CD4-positive, alpha-beta T cell (primary cell): Measurements from ENCODE around the gene MAPK8IP1. TPM values are rescaled to one million over a fixed set of nuclear protein-coding genes. Genes with fewer than 3 reads are reported as not detected.

Experiments
- ATAC-seq: fragments of 200-7000 bp; cut with Tn5 transposase; one replicate; pipeline ENCODE4 v1.10.0; 2022; ENCODE audit warnings: mild to moderate bottlenecking; ENCODE audit not compliant: poor library complexity
- CTCF ChIA-PET: fragments of 350-600 bp; sonication (Branson Sonifier 250); formaldehyde crosslinking; loops from one replicate; lab custom pipeline; 2021; ENCODE audit warnings: antibody characterized with exemption, inconsistent platforms; lab: Charles Lee
- POLR2A ChIA-PET: fragments of 350-600 bp; sonication (Branson Sonifier 250); formaldehyde crosslinking; loops from one replicate; lab custom pipeline; 2021; ENCODE audit warnings: antibody characterized with exemption, inconsistent platforms; lab: Charles Lee
- DNase-seq, 14 experiments: peaks; one replicate each; pipeline ENCODE4 v3.0.0-alpha.2; 2013 to 2020; ENCODE audit warnings: mixed read lengths in 2 of 14
- H3K27ac ChIP-seq, 2 donors: one replicate each; pipeline versions ENCODE4 v1.5.1 to v1.7.0; 2013; ENCODE audit warnings: low read length in 2 of 2, low read depth in 1 of 2, mild to moderate bottlenecking in 1 of 2
- H3K27me3 ChIP-seq, 2 experiments: 1 replicate in 1 of 2; 2 replicates in 1 of 2; pipeline versions ENCODE4 v1.6.1 to v1.7.0; 2013; ENCODE audit warnings: low read length in 2 of 2, control low read depth in 1 of 2, mild to moderate bottlenecking in 1 of 2, moderate library complexity in 1 of 2; ENCODE audit not compliant: insufficient read depth in 2 of 2, control insufficient read depth in 1 of 2
- H3K36me3 ChIP-seq: one replicate; pipeline ENCODE4 v1.6.1; 2013; ENCODE audit warnings: low read length, control low read depth; ENCODE audit not compliant: insufficient read depth
- H3K4me1 ChIP-seq: one replicate; pipeline ENCODE4 v1.6.1; 2013; ENCODE audit warnings: low read length, control low read depth; ENCODE audit not compliant: insufficient read depth
- H3K4me3 ChIP-seq: one replicate; pipeline ENCODE4 v1.5.1; 2013; ENCODE audit warnings: mild to moderate bottlenecking, low read length, moderate library complexity
- H3K9me3 ChIP-seq, 2 experiments: 1 replicate in 1 of 2; 2 replicates in 1 of 2; pipeline versions ENCODE4 v1.6.1 to v1.7.0; 2013; ENCODE audit warnings: low read length in 2 of 2, mild to moderate bottlenecking in 2 of 2, control low read depth in 1 of 2, moderate library complexity in 1 of 2; ENCODE audit not compliant: control insufficient read depth in 1 of 2, insufficient read depth in 1 of 2
- H3K27ac Mint-ChIP-seq: one replicate; pipeline ENCODE4 v1.8.0; 2020; ENCODE audit warnings: mixed read lengths
- H3K27me3 Mint-ChIP-seq: one replicate; pipeline ENCODE4 v1.8.0; 2021; ENCODE audit warnings: mixed read lengths
- H3K36me3 Mint-ChIP-seq: one replicate; pipeline ENCODE4 v1.8.0; 2021; ENCODE audit warnings: low read depth, mixed read lengths
- H3K4me1 Mint-ChIP-seq: one replicate; pipeline ENCODE4 v1.8.0; 2021; ENCODE audit warnings: low read depth, mixed read lengths
- H3K4me3 Mint-ChIP-seq: one replicate; pipeline ENCODE4 v1.8.0; 2020; ENCODE audit warnings: mild to moderate bottlenecking, mixed read lengths
- H3K9me3 Mint-ChIP-seq: one replicate; pipeline ENCODE4 v1.8.0; 2020; ENCODE audit warnings: mixed read lengths
- intact Hi-C, 2 experiments: fragments of 100-400 bp; cut with DNase I in 1 of 2; cut with micrococcal nuclease in 1 of 2; formaldehyde crosslinking; loops; one replicate each; pipeline versions ENCODE4 v1.15.1 to v1.9.0; 2023 to 2025; cut with DNase I, micrococcal nuclease
- total RNA-seq, 174 experiments: library from RNA in 2 of 174; stranded (reverse) in 2 of 174; gene quantifications; one replicate each; pipeline ENCODE4 v1.2.3 and lab custom pipeline; 2021 to 2026
- TF ChIP-seq, protein P1 (sequence below): fragments of 200-600 bp; IDR thresholded peaks from one replicate; pipeline ENCODE4 v1.8.0; 2022; ENCODE audit warnings: antibody characterized with exemption, mild to moderate bottlenecking

The MAPK8IP1 gene
- total RNA-seq, 2 experiments from 2014 or later: 2.3 to 2.4 TPM

DNA sequence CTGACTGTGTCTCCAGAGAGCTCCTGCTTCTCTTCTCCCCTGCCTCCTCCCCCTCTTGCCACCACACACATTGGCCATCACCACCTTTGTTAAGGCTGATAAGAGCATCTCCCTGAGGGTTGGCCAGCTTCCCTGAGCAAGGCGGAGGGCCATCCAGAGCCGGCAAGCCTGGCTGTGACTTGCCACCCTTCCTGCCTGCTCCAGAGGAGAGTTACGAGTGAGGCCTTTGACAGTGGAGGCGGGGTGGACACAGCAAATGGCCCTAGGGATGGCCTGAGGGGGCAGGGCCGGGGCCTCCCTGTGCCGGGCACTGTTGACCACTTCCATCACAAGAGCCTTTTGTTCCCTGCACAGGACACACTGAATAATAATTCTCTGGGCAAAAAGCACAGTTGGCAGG, 16.2 kb downstream of the MAPK8IP1 start:
- ATAC-seq (no peak), DNase-seq (no peak)
- ChIA-PET CTCF (no interaction called here), POLR2A (no interaction called here)
- Histone ChIP-seq H3K36me3 (no peaks in the 10 kb centered on the region), H3K4me1 (peaks cover 30% of the 10 kb centered on the region), H3K9me3 (peaks cover 0 to 7% of the 10 kb centered on the region in 2 experiments), H3K27me3 (peaks cover 31 to 37% of the 10 kb centered on the region in 2 experiments), H3K27ac (no peak overlapping the region), H3K4me3 (no peak overlapping the region)
- intact Hi-C loops: loop anchor here in 1 of 2 experiments (2.0 kb wide), 1 partner anchor 15 kb away; the partner anchor contains the start of gene PEX16
- peaks cover 18% of the 10 kb centered on the region for H3K4me1 Mint-ChIP-seq
- peak overlapping the region; percentile 42 for H3K4me3 Mint-ChIP-seq
- H3K36me3 Mint-ChIP-seq: no peaks in the 10 kb centered on the region
- H3K27ac Mint-ChIP-seq: no peak overlapping the region
- H3K27me3 Mint-ChIP-seq: peaks cover 39% of the 10 kb centered on the region
- H3K9me3 Mint-ChIP-seq: no peaks in the 10 kb centered on the region
- TF ChIP-seq, protein P1, sequence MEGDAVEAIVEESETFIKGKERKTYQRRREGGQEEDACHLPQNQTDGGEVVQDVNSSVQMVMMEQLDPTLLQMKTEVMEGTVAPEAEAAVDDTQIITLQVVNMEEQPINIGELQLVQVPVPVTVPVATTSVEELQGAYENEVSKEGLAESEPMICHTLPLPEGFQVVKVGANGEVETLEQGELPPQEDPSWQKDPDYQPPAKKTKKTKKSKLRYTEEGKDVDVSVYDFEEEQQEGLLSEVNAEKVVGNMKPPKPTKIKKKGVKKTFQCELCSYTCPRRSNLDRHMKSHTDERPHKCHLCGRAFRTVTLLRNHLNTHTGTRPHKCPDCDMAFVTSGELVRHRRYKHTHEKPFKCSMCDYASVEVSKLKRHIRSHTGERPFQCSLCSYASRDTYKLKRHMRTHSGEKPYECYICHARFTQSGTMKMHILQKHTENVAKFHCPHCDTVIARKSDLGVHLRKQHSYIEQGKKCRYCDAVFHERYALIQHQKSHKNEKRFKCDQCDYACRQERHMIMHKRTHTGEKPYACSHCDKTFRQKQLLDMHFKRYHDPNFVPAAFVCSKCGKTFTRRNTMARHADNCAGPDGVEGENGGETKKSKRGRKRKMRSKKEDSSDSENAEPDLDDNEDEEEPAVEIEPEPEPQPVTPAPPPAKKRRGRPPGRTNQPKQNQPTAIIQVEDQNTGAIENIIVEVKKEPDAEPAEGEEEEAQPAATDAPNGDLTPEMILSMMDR: no peak

DNA sequence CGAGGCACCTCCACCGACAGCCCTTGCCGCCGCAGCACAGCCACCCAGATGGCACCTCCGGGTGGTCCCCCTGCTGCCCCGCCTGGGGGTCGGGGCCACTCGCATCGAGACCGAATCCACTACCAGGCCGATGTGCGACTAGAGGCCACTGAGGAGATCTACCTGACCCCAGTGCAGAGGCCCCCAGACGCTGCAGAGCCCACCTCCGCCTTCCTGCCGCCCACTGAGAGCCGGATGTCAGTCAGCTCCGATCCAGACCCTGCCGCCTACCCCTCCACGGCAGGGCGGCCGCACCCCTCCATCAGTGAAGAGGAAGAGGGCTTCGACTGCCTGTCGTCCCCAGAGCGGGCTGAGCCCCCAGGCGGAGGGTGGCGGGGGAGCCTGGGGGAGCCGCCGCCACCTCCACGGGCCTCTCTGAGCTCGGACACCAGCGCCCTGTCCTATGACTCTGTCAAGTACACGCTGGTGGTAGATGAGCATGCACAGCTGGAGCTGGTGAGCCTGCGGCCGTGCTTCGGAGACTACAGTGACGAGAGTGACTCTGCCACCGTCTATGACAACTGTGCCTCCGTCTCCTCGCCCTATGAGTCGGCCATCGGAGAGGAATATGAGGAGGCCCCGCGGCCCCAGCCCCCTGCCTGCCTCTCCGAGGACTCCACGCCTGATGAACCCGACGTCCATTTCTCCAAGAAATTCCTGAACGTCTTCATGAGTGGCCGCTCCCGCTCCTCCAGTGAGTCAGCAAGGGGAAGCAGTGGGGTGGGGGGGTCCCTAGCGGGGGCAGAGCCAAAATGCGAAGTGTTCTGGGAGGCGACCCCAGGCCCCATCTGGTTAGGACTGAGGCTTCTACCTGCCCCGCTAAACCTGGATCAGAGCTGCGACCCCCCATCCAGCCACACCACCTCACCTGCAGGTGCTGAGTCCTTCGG, 17.3 kb downstream of the MAPK8IP1 start:
- ATAC-seq (no peak), DNase-seq (no peak)
- Mint-ChIP-seq H3K27me3 (peaks cover 29% of the 10 kb centered on the region), H3K36me3 (no peaks in the 10 kb centered on the region), H3K27ac (no peak overlapping the region), H3K4me3 (no peak overlapping the region), H3K4me1 (peaks cover 18% of the 10 kb centered on the region), H3K9me3 (no peaks in the 10 kb centered on the region)
- Histone ChIP-seq H3K4me3 (no peak overlapping the region), H3K27ac (no peak overlapping the region), H3K4me1 (peaks cover 30% of the 10 kb centered on the region), H3K27me3 (peaks cover 23 to 27% of the 10 kb centered on the region in 2 experiments), H3K9me3 (peaks cover 0 to 6% of the 10 kb centered on the region in 2 experiments), H3K36me3 (no peaks in the 10 kb centered on the region)
- TF ChIP-seq, protein P1: no peak
- POLR2A ChIA-PET: no interaction called here
- intact Hi-C loops: no loop called here
- CTCF ChIA-PET: no interaction called here

DNA sequence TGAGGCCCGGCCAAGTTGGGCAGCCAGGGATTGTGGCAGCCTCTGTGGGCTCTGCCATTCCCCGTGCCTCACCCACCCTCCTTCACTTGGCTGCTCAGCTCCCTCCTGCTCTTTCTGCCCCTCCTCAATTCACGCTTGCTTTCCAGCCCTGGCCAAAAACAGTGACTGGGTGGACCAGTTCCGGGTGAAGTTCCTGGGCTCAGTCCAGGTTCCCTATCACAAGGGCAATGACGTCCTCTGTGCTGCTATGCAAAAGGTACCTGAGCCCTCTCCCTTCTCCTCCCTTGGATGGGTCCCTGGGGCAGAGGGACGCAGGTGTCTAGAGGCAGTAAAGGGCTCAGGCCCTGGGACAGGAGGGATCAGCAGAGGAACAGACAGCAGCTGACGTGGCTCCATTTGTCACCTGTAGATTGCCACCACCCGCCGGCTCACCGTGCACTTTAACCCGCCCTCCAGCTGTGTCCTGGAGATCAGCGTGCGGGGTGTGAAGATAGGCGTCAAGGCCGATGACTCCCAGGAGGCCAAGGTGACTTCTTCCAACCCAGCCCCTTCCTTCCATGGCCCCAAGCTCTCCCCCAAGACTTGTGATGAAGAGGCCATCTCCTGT, 19.0 kb downstream of the MAPK8IP1 start:
- Mint-ChIP-seq H3K27me3 (peaks cover 12% of the 10 kb centered on the region), H3K4me1 (peaks cover 9% of the 10 kb centered on the region), H3K36me3 (no peaks in the 10 kb centered on the region), H3K9me3 (no peaks in the 10 kb centered on the region), H3K27ac (no peak overlapping the region), H3K4me3 (no peak overlapping the region)
- H3K27me3 ChIP-seq: peaks cover 6 to 10% of the 10 kb centered on the region in 2 experiments
- peaks cover 24% of the 10 kb centered on the region for H3K4me1 ChIP-seq
- intact Hi-C loops: no loop called here
- no peak for DNase-seq
- TF ChIP-seq, protein P1: no peak
- ChIA-PET CTCF (no interaction called here), POLR2A (no interaction called here)
- peaks cover 0 to 6% of the 10 kb centered on the region in 2 experiments for H3K9me3 ChIP-seq
- peaks cover 7% of the 10 kb centered on the region for H3K36me3 ChIP-seq
- H3K4me3 ChIP-seq: no peak overlapping the region
- H3K27ac ChIP-seq: no peak overlapping the region
- no peak for ATAC-seq
